Bronchial epithelial cell (primary cell): ENCODE measurements around the gene KCNK3. TPM values are rescaled to one million over a fixed set of nuclear protein-coding genes. Genes with fewer than 3 reads are reported as not detected.
A peak's percentile ranks its signal among the peaks of the same experiment; 100 is the strongest.

ENCODE experiments used
- DNase-seq: peaks from one replicate; pipeline ENCODE4 v3.0.0-alpha.2; 2010; ENCODE audit warnings: low read depth
- FAIRE-seq: peaks from 2 replicates; lab custom pipeline; 2011; peaks lifted over from hg19 to GRCh38; lab: Jason Lieb, UNC
- H3K27me3 ChIP-seq: 2 replicates; pipeline ENCODE4 v1.5.1; 2011; ENCODE audit warnings: low read length; ENCODE audit not compliant: control insufficient read depth, insufficient read depth
- H3K36me3 ChIP-seq: 2 replicates; pipeline ENCODE4 v1.5.1; 2011; ENCODE audit warnings: low read length; ENCODE audit not compliant: control insufficient read depth, insufficient read depth
- H3K4me3 ChIP-seq: 2 replicates; pipeline ENCODE4 v1.5.1; 2011; ENCODE audit warnings: mild to moderate bottlenecking, low read depth, low read length, control low read depth
- CTCF ChIP-seq: IDR thresholded peaks from 2 replicates; pipeline ENCODE4 v1.5.1; 2011; ENCODE audit warnings: mild to moderate bottlenecking, moderate library complexity, low read length, control low read depth, inconsistent platforms; ENCODE audit not compliant: insufficient read depth, severe bottlenecking
- total RNA-seq: library from RNA; depleted of rRNA; stranded (reverse); fragments of >200 nt; gene quantifications from 2 replicates; pipeline ENCODE4 v1.2.1, GENCODE V29; 2014

The KCNK3 gene
- total RNA-seq, 1 donor from 2014 or later: not detected

- DNase-seq: no peak
- H3K27me3 ChIP-seq: peaks cover 3% of the 10 kb centered on the region
- no peaks in the 10 kb centered on the region for H3K36me3 ChIP-seq
- no peak for TF ChIP-seq CTCF
- FAIRE-seq: no peak
- no peak overlapping the region for H3K4me3 ChIP-seq
Measured at GRCh38 chr2:26732446-26732845, 39.9 kb downstream of the KCNK3 start.

DNA sequence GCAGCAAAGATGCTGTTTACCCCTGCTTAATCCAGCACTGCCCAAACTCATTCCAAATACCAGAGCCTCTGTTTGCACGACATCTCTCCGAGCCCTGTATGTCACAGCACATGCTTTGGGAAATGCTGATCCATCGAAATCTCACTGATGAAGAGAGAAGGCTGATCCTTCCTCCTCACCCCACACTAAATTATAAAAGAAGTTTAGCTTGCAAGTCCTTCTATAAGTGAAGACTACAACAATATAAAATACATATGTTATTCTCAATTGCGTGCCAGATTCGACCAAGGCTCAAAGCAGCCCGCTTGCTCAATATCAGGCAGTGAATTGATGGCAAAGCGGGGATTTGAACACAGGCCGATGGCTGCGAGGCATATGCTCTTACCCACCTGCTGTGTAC, 40.9 kb downstream of the KCNK3 start:
- no peak for TF ChIP-seq CTCF
- peaks cover 3% of the 10 kb centered on the region for H3K27me3 ChIP-seq
- H3K4me3 ChIP-seq: no peak overlapping the region
- no peak for DNase-seq
- no peaks in the 10 kb centered on the region for H3K36me3 ChIP-seq
- FAIRE-seq: no peak

GRCh38 chr2:26735097-26735496, 42.6 kb downstream of the KCNK3 start:
- Histone ChIP-seq H3K4me3 (no peak overlapping the region), H3K36me3 (no peaks in the 10 kb centered on the region), H3K27me3 (peaks cover 2% of the 10 kb centered on the region)
- TF ChIP-seq CTCF: no peak
- FAIRE-seq: no peak
- peak; percentile 55 for DNase-seq

GRCh38 chr2:26735883-26736588, 43.5 kb downstream of the KCNK3 start:
- no peaks in the 10 kb centered on the region for H3K36me3 ChIP-seq
- DNase-seq: no peak
- no peak overlapping the region for H3K4me3 ChIP-seq
- no peak for FAIRE-seq
- no peak for TF ChIP-seq CTCF
- no peaks in the 10 kb centered on the region for H3K27me3 ChIP-seq

GRCh38 chr2:26737221-26737620, 44.7 kb downstream of the KCNK3 start:
- TF ChIP-seq CTCF: no peak
- no peak overlapping the region for H3K4me3 ChIP-seq
- no peak for FAIRE-seq
- H3K27me3 ChIP-seq: no peaks in the 10 kb centered on the region
- no peak for DNase-seq
- no peaks in the 10 kb centered on the region for H3K36me3 ChIP-seq

DNA sequence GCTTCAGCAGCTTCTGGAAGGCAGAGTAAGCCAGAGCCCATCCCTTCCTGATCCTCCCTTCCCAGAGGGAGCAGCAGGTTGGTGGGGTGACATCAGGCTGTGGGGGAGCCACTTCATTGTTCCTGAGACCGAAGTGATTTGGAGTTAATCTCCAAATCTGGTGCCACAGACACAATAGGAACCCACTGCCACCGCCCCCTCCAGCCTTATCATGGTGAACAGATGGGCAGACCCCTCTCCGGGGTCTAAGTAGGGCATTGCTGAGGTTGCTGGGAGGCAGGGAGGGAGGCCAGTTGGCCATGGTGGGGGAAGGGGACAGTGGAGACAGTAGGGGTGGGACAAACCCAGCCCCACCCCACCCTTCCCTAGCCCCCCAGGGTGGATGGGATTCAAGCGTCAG, 46.0 kb downstream of the KCNK3 start:
- DNase-seq: no peak
- H3K27me3 ChIP-seq: no peaks in the 10 kb centered on the region
- TF ChIP-seq CTCF: no peak
- H3K4me3 ChIP-seq: no peak overlapping the region
- FAIRE-seq: no peak
- H3K36me3 ChIP-seq: no peaks in the 10 kb centered on the region
